NCI-H345 (cell line): Measurements from ENCODE around the gene HM13.
"Not testable (repeated sequence)": the region's sequence is repeated elsewhere in the genome, so short reads cannot be mapped to it uniquely, and the experiment has no call there.

Experiments used
- DNase-seq: peaks from one replicate; lab custom pipeline; 2025; lab: John Stamatoyannopoulos, UW

The HM13 gene

DNA sequence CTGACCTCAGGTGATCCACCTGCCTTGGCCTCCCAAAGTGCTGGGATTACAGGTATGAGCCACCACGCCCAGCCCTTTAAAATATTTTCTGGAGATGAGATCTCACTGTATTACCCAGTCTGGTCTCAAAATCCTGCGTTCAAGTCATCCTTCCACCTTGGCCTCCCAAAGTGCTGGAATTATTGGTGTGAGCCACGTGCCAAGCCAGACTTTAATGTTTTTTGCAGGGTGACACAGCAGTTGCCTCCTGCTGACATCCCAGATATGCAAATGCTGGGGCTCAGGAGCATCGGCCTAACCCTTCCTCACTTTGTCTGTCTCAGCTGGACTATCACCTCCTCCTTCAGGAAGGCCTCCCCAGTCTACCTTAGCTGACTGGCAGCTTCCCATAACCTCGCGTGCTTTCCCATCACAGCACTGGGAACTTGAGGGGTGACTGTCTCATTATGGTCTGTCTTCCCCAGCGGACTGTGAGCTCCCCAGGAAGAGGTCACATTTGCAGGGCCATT is 76.5 kb downstream of the HM13 start:
- no peak for DNase-seq

DNA sequence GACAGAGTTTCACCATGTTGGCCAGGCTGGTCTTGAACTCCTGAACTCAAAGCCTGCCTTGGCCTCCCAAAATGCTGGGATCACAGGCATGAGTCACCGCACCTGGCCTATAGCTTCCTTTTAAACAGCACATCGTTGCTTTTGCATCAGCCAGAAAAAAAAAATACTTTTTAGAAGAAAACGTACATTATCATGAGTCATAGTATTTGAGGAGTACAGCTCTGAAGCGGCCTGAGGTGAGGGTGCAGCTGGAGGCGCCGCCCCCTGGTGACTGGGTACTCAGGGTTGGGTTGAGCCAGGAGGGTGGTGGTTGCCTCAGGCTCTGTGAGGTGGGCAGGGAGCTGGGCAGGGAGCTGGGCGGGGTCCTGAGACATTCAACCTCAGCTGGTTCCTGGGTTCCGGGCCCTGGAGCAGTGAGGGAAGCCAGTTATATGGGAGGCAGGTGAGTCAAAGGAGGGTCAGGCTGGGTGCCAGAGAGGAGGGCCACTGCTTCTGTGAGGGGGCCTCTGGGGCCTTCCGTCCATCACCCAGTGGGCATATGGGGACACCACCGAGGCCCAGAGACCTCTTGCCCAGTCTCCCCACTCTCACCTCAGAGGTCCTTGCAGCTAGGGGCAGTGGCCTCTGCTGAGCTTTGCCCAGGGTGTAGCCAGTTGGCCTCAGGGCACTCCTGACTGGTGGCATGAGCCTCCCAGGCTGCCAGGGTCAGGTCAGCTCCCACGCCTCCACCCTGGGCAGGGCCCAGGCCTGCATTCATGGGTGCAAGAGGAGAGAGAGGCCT is 79.2 kb downstream of the HM13 start:
- DNase-seq, result no peak

DNA sequence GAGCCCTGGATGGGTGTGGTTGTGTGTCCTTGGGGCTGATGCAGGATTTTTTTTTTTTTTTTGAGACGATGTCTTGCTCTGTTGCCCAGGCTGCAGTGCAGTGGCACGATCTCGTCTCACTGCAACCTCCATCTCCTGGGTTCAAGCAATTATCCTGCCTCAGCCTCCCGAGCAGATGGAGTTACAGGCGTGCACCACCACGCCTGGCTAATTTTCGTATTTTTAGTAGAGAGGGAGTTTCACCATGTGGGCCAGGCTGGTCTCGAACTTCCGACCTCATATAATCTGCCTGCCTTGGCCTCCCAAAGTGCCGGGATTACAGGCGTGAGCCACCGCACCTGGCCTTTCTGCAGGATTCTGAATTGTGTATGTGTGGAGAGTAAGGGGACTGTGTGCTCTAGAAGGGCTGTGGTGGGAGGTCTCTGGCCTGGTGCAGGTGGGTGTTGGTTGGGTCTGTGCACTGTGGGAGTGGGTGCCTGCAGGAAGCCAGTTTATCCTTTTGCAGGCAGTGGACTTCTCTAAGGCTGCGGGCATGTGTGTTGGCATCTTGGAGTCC is 79.8 kb downstream of the HM13 start:
- DNase-seq, result no peak

DNA sequence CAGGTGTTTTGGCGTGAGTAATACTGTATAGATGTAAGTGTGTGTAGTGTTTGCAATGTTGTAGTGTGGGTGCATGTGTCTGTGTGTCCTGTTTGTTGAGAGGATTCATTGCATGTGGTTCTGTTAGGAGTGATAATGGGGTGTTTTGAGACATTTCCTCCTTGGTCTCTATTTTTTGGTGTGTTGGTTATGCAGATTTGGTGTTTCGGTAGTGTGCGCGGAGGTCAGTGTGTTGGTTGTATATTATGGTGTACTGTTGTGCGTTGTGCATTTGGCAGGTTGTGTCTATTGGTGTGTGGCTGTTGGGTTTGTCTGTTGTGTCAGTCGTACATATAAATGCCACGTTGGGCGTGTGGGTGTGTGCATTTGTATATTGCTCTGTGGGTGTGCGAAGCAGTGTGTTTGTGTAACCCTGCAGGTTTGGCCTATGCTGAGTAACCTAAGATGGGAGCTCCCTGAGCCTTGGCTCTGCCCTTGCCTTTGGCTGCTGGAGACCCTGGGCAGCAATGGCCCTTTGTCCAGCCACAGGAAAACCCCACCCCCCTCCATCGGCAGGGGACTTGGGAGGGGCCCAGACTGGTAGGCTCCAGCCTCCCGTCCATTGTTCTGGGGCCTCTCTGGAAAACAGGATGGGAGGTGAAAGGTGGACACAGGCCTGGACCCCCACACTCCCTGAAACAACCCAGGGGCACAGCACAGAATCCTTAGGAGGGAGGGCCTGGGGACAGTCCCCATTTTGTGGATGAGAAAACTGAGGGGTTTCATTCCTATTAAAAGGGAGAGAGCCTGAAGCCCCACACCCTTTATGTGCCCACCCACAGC is 80.5 kb downstream of the HM13 start:
- DNase-seq, result no peak

DNA sequence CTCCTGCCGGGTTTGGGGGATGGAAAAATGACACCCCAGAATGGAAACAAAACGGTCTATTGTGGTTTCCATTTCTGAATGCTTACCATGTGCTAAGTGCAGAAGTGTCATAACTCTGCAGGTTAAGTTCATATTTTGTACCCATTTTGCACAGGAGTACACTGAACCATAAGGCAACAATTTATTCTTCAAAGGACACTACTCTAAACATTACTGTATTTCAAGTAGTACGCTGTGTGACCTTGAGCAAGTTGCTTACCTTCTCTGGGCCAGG is 81.1 kb downstream of the HM13 start:
- no peak for DNase-seq

- DNase-seq, result no peak
Measured at GRCh38 chr20:31595654-31596411, 81.6 kb downstream of the HM13 start.

DNA sequence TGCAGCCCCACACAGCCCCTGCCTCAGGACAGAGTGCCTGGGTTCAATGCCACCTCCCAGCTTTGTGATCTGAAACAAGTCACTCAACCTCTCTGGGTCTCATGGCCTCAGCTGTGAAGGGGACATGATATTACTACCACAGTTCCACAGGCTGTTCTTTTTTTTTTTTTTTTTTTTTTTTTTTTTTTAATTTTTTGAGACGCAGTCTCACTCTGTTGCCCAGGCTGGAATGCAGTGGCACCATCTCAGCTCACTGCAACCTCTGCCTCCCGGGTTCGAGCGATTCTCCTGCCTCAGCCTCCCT is 82.1 kb downstream of the HM13 start:
- DNase-seq, result not testable (repeated sequence)

GRCh38 chr20:31596831-31597480 is 82.7 kb downstream of the HM13 start:
- DNase-seq, result no peak

DNA sequence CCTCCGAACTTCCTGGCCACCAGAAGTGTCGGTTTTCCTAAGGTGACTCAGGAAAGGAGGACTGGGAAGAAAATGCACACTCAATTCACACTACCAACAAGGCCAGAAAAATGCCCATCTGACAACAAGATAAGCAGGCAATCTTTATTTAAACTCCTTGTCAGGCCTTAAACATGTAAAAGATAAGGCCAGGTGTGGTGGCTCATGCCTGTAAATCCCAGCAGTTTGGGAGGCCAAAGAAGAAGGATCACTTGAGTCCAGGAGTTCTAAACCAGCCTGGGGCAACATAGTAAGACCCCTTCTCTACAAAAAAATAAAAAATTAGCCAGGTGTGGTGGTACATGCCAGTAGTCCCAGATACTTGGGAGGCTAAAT is 83.2 kb downstream of the HM13 start:
- DNase-seq, result no peak

DNA sequence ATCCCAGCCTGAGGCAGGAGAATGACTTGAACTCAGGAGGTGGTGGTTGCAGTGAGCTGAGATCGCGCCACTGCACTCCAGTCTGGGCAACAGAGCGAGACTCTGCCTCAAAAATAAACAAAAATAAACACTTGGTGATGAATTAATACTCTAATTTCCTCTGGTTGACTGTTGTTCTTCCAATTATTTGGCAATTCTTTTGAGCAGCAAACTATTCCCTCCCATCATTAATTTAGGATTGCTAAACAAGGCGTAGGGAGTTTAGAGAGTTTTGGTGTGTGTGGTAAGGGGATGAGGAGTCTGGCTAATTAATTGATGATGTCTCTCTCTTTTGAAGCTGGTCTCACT is 88.2 kb downstream of the HM13 start:
- DNase-seq, result no peak

DNA sequence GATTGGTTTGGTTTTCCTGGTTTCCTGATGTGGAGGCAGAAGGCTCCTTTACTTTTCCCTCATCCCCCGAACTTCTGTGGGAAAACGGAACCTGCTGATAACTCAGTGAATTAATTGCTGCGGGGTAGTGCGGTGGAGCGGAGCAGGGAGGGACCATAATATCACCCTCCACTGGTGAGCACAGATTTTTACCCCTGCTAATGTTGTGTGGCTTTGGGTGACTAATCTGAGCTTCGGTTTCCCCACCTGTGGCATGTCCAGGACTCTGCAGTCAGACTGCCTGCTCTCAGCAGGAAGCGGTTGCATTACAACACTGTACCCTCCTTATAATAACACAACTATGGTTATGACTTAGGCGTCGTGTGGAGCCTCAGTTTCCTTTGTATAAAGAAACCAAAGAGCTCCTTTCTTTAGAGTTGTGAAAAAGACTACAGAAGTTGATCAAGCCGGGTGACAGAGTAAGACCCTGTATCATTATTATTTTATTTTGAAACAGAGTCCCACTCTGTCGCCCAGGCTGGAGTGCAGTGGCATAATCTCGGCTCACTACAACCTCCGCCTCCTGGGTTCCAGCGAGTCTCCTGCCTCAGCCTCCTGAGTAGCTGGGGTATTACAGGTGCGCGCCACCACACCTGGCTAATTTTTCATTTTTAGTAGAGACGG is 88.7 kb downstream of the HM13 start:
- DNase-seq, result no peak

- peak; percentile 100 for DNase-seq
Measured at GRCh38 chr20:31603822-31604566, 89.8 kb downstream of the HM13 start.

DNA sequence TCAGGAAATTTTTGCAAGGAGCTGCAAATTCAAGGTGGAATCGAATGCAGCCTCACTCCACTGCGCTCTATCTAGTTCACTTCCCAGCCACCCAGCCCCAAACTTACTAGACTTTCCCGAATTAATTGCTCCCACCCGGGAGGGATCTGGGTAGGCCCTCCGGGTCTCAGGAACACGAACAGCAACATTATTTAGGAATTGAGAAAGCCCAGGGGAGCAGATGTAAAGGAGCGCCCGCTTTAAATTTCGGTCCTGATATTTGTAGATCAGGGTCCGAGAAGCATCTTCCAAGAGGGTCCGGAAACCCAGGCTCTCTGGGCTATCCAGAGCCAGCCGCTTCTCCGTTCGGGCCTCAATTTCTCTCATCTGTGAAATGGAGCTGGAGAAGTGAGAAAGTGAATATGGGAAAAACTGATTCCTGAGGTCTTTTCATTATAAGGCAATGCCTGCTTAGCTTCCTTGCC is 90.4 kb downstream of the HM13 start:
- DNase-seq, result no peak

- peak; percentile 99 for DNase-seq
Measured at GRCh38 chr20:31605031-31605901, 91.0 kb downstream of the HM13 start, which contains the start of gene ID1. Gene ID1, plus strand, starts transcription at chr20:31605289. Its CDS starts 99 bp downstream, at chr20:31605388.

GRCh38 chr20:31605902-31606803 is 91.9 kb downstream of the HM13 start:
- DNase-seq, result peak; percentile 47

- peak; percentile 66 for DNase-seq
Measured at GRCh38 chr20:31606804-31607639, 92.8 kb downstream of the HM13 start.

GRCh38 chr20:31607640-31608250 is 93.5 kb downstream of the HM13 start:
- DNase-seq, result peak; percentile 30
